ENCODE data around the gene SLC25A33.
A peak's percentile ranks its signal among the peaks of the same experiment; 100 is the strongest.
"Not testable (repeated sequence)": the region's sequence is repeated elsewhere in the genome, so short reads cannot be mapped to it uniquely, and the experiment has no call there.

The SLC25A33 gene

DNA sequence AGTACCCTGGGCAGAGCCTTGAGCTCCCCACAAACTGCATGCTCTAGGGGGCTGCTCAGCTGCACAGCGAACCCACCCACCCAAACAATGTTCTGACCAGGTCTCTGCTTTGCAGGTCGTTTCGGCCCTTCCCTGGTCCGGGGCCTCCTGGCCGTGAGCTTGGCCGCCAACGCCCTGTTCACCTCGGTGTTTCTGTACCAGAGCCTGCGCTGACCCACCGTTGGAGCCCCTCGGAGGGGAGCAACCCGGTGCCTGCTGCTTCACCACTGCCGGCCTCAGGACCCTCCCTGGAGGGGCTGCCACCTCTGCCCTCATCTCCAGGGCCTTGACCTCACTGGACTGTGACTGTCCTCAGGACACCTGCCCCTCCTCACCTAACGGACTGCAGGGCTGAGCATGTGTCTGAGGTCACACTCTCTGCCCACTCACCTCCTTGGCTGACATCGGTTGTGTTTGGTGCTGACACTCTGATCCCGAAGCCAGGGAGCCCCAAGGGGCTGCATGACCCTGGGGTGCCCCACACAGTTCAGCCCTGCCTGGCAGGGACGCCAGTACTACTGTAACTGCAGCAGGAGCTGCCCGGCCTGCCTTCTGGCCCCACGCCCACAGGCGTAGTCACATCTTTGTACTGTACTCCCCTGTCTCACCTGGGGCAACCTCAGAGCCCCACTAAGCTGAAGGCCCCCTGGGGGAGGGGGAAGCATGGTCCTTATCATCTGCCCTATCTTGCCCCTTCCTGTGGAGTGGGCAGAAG lies 73.8 kb downstream of the SLC25A33 start:
- no peak for DNase-seq (ENCODE audit: low spot score in 2 of 2)
- H3K27ac Mint-ChIP-seq (ENCODE audit: low read depth), result no peak overlapping the region
- ATAC-seq (replicated peaks; ENCODE audit: extremely low read depth, poor library complexity, severe bottlenecking), result no peak
- H3K4me3 Mint-ChIP-seq, result no peak overlapping the region
- H3K4me1 Mint-ChIP-seq, result no peaks in the 10 kb centered on the region
- H3K36me3 Mint-ChIP-seq (ENCODE audit: insufficient read depth), result peaks cover 5% of the 10 kb centered on the region
- H3K27me3 Mint-ChIP-seq, result no peaks in the 10 kb centered on the region
- no peaks in the 10 kb centered on the region for H3K9me3 Mint-ChIP-seq

DNA sequence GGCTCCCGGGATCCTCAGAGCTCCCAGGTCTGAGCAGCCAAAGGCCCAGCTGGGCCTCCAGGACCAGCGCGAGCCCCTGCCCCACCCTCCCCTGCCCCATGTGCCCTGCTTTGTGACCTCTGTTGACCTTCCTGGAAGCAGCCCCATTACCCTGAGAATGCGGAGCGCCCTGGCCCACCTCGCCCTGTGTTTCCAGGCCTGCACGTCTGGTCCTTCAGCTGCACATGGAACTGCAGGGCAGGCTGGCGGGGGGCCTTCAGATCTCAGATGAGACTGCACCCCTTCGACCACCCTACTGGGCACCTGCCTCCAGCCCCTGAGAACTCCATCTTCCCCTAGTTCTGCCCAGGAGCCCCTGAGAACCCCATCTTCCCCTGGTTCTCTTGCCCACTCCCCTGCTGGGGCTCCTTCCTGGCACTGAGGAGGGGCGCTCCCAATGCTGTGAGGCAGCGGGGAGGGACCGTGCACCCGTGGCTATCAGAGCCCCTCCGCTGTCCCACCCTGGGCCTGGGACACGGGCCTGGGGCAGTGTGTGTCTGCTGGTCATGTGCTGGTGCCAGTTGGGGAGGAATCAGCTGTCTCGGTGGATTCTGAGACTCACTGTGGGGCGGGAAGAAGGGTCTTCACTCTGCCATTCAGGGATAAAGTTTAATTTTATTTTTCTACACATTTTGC lies 74.5 kb downstream of the SLC25A33 start:
- H3K4me3 Mint-ChIP-seq, result no peak overlapping the region
- H3K9me3 Mint-ChIP-seq, result no peaks in the 10 kb centered on the region
- H3K27ac Mint-ChIP-seq (ENCODE audit: low read depth), result no peak overlapping the region
- peaks cover 5% of the 10 kb centered on the region for H3K36me3 Mint-ChIP-seq (ENCODE audit: insufficient read depth)
- no peak for ATAC-seq (replicated peaks; ENCODE audit: extremely low read depth, poor library complexity, severe bottlenecking)
- no peaks in the 10 kb centered on the region for H3K4me1 Mint-ChIP-seq
- peaks cover 4% of the 10 kb centered on the region for H3K27me3 Mint-ChIP-seq
- no peak for DNase-seq (ENCODE audit: low spot score in 2 of 2)

DNA sequence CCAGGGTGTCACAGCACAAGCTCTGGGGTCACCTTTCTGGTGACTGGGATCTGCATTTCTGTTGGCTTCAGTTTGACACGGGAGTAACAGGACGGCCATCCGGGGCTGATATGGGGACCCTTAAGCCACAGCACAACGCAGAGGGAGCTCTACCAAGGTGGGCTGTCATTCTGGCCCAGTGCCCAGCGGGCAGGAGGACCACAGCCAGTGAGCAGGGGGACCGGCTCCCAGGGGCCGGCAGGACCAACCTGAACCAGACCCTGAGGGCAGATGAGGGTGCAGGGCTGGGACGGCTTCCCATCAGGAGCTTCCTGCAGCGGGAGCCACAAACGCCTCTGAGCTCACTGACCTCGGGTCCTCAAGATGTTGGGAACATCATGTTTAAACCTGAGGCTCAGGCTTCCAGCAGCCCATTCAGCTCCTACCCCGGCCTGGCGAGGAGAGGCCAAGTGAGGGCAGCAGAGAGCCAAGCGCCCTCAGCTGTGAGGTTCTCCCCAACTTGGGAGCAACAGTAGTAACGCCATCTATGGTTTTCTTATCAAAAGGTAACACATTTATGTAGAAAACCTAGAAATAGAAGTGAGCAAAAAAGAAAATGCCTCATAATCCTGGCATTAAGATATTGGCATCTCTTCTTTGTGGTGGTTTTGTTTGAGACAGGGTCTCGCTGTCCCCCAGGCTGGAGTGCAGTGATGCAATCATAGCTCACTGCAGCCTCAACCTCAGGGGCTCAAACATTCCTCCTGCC lies 76.2 kb downstream of the SLC25A33 start:
- Mint-ChIP-seq H3K27me3 (peaks cover 12% of the 10 kb centered on the region), H3K36me3 (ENCODE audit: insufficient read depth) (peaks cover 4% of the 10 kb centered on the region), H3K4me1 (no peaks in the 10 kb centered on the region), H3K27ac (ENCODE audit: low read depth) (no peak overlapping the region), H3K9me3 (no peaks in the 10 kb centered on the region), H3K4me3 (no peak overlapping the region)
- ATAC-seq (replicated peaks; ENCODE audit: extremely low read depth, poor library complexity, severe bottlenecking) (no peak), DNase-seq (ENCODE audit: low spot score in 2 of 2) (no peak)

DNA sequence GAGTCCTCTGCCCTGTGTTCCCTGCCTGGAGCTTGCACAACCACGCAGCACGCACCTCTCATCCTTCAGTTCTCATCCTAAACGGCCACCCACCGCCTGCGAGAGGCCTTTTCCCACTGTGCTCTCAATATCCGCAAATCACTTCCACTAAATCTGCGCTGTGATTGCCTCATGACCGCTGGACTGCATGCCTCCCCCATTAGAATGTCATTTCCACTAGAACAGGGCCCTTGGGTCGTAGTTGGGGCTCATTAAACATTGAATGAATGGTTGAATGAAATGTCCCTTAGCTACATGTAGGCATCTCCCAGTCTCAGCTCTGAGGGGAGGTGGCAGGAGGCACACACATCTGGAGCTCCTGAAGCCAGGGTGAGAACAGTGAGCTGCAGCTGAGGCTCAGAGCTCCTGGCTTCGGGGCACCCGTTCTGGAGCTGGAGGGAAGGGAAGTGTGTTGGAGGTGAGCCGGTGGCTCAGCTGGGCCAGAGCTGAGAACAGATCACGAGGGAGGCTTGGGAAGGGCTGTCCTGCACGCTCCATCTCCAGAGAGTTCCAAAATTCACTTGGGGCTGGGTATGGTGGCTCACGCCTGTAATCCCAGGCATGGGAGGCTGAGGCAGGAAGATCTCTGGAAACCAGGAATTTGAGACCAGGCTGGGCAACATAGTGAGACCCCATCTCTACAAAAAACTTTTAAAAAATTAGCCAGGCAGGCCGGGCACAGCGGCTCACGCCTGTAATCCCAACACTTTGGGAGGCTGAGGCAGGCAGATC lies 79.8 kb downstream of the SLC25A33 start:
- Mint-ChIP-seq H3K27me3 (peaks cover 12% of the 10 kb centered on the region), H3K36me3 (ENCODE audit: insufficient read depth) (no peaks in the 10 kb centered on the region), H3K9me3 (no peaks in the 10 kb centered on the region), H3K4me3 (no peak overlapping the region), H3K27ac (ENCODE audit: low read depth) (no peak overlapping the region), H3K4me1 (no peaks in the 10 kb centered on the region)
- ATAC-seq (replicated peaks; ENCODE audit: extremely low read depth, poor library complexity, severe bottlenecking) (no peak), DNase-seq (ENCODE audit: low spot score in 2 of 2) (no peak)

DNA sequence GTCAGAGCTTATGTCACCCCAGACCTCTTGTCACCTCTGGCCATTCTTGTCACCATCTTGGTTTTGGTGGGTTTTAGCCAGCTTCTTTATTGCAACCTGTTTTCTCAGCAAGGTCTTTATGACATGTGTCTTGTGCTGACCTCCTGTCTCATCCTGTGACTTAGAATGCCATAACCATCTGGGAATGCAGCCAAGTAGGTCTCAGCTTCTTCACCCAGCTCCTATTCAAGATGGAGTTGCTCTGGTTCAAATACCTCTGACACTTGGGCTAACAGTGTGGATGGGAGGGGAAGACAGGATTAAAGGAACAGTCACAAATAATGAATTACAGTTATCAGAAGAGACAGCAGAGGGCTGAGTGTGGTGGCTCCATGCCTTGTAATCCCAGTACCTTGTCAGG lies 81.8 kb downstream of the SLC25A33 start:
- Mint-ChIP-seq H3K27ac (ENCODE audit: low read depth) (no peak overlapping the region), H3K36me3 (ENCODE audit: insufficient read depth) (no peaks in the 10 kb centered on the region), H3K27me3 (peaks cover 12% of the 10 kb centered on the region), H3K4me3 (no peak overlapping the region), H3K9me3 (no peaks in the 10 kb centered on the region), H3K4me1 (peaks cover 4% of the 10 kb centered on the region)
- ATAC-seq (replicated peaks; ENCODE audit: extremely low read depth, poor library complexity, severe bottlenecking), result no peak
- no peak for DNase-seq (ENCODE audit: low spot score in 2 of 2)

DNA sequence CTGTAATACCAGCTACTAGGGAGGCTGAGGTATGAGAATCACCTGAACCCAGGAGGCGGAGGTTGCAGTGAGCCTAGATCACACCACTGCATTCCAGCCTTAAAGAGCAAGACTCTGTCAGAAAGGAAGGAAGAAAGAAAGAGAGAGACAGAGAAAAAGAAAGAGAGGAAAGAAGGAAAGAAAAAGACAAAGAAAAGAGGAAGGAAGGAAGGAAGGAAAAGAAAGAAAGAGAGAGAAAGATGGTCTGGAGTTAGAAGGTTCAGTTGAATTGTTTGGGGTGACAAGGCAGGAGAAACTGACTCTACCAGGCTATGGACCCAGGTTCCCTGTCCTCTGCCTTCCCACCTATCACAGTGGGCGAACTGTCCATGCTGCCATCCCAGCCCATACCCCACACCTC lies 84.8 kb downstream of the SLC25A33 start:
- DNase-seq (ENCODE audit: low spot score in 2 of 2) (no peak), ATAC-seq (replicated peaks; ENCODE audit: extremely low read depth, poor library complexity, severe bottlenecking) (no peak)
- Mint-ChIP-seq H3K36me3 (ENCODE audit: insufficient read depth) (peaks cover 9% of the 10 kb centered on the region), H3K27ac (ENCODE audit: low read depth) (no peak overlapping the region), H3K9me3 (no peaks in the 10 kb centered on the region), H3K27me3 (peaks cover 5% of the 10 kb centered on the region), H3K4me1 (peaks cover 28% of the 10 kb centered on the region), H3K4me3 (no peak overlapping the region)

DNA sequence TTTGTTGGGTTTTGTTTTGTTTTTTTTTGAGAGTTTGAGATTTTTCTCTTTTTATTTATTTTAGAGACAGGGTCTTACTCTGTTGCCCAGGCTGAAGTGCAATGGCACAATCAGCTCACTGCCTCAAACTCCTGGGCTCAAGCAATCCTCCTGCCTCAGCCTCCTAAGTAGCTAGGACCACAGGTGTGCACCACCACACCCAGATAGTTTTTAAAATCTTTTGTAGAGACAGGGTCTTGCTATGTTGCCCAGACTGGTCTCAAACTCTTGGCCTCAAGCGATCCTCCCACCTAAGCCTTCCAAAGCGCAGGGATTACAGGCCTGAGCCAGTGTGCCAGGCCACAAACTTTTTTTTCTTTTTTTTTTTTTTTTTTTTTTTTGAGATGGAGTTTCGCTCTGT lies 85.8 kb downstream of the SLC25A33 start:
- not testable (repeated sequence) for H3K27ac Mint-ChIP-seq (ENCODE audit: low read depth); H3K9me3 Mint-ChIP-seq; H3K27me3 Mint-ChIP-seq; H3K4me3 Mint-ChIP-seq; ATAC-seq (replicated peaks; ENCODE audit: extremely low read depth, poor library complexity, severe bottlenecking); DNase-seq (ENCODE audit: low spot score in 2 of 2)
- Mint-ChIP-seq H3K36me3 (ENCODE audit: insufficient read depth) (peaks cover 13% of the 10 kb centered on the region), H3K4me1 (peaks cover 37% of the 10 kb centered on the region)

DNA sequence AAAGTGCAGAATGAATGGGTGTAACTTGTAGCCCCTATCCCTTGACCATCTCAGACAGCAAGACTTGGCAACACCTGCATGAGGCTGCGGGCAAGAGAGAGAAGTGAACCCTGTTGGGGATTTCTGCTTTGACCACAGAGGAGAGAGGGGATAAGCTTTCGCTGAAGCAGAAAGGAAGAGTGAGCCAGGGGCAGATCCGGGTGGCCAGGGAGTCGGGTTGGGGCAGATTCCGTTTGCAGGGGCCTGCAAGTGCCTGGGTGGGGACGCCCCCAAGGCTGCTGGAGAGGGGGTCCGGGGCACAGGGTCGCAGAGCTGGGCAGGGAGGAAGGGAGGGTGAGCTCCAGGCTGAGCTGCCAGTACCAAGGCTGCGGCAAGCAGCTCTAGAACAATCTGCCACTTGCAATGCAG lies 86.9 kb downstream of the SLC25A33 start:
- DNase-seq (ENCODE audit: low spot score in 2 of 2) (no peak), ATAC-seq (replicated peaks; ENCODE audit: extremely low read depth, poor library complexity, severe bottlenecking) (no peak)
- no peaks in the 10 kb centered on the region for H3K9me3 Mint-ChIP-seq
- H3K4me3 Mint-ChIP-seq, result peak overlapping the region; percentile 87
- peaks cover 49% of the 10 kb centered on the region for H3K4me1 Mint-ChIP-seq
- H3K27me3 Mint-ChIP-seq, result no peaks in the 10 kb centered on the region
- H3K36me3 Mint-ChIP-seq (ENCODE audit: insufficient read depth), result peaks cover 19% of the 10 kb centered on the region
- H3K27ac Mint-ChIP-seq (ENCODE audit: low read depth), result peak overlapping the region; percentile 94

DNA sequence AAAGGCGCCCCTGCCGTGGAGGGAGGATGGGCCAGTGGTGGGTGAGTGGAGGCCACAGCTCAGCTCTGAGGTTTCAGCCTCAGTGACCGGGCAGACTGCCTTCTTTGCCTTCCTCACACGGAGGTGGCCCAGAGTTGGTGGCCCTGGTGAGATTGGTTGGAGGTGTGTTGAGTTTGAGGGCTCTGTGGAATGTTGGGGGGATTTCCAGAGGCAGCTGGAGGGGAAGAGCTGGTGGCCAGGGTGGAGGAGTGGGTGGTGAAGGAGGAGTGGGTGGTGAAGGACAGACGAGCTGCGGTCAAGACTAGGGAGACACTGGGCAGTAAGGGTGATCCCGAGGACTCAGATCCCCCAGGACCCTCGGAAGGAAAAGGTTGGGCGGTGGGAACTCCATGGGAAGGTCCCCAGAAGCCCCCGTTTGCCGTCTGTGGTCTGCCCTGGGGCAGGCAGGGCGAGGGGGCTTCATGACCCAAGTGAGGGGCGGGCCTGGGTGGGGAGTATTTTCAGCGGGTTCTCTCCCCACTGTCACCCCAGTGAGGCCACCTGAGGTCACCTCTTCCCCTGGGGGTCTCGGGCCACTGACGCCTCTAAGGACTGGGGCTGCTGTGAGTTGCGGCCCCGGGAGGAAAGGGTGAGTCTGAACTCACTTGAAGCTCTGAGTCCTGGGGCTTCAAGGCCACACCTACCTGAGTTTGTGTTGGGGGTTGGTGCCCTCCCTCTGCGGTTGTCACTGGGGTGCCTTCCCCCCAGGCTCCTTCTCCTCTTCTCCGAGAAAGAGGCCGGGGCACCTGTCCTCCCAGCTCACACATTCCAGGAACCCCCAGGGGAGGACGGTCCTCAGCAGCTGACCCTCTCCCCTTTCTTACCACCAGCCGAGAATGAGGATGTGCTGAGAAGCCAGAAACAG lies 89.5 kb downstream of the SLC25A33 start:
- no peaks in the 10 kb centered on the region for H3K27me3 Mint-ChIP-seq
- H3K4me3 Mint-ChIP-seq, result peak overlapping the region; percentile 87
- H3K27ac Mint-ChIP-seq (ENCODE audit: low read depth), result peak overlapping the region; percentile 94
- no peaks in the 10 kb centered on the region for H3K9me3 Mint-ChIP-seq
- DNase-seq (ENCODE audit: low spot score in 2 of 2) (peak; percentile 42 to 49), ATAC-seq (replicated peaks; ENCODE audit: extremely low read depth, poor library complexity, severe bottlenecking) (peak; percentile 48)
- H3K36me3 Mint-ChIP-seq (ENCODE audit: insufficient read depth), result peaks cover 28% of the 10 kb centered on the region
- H3K4me1 Mint-ChIP-seq, result peaks cover 61% of the 10 kb centered on the region

DNA sequence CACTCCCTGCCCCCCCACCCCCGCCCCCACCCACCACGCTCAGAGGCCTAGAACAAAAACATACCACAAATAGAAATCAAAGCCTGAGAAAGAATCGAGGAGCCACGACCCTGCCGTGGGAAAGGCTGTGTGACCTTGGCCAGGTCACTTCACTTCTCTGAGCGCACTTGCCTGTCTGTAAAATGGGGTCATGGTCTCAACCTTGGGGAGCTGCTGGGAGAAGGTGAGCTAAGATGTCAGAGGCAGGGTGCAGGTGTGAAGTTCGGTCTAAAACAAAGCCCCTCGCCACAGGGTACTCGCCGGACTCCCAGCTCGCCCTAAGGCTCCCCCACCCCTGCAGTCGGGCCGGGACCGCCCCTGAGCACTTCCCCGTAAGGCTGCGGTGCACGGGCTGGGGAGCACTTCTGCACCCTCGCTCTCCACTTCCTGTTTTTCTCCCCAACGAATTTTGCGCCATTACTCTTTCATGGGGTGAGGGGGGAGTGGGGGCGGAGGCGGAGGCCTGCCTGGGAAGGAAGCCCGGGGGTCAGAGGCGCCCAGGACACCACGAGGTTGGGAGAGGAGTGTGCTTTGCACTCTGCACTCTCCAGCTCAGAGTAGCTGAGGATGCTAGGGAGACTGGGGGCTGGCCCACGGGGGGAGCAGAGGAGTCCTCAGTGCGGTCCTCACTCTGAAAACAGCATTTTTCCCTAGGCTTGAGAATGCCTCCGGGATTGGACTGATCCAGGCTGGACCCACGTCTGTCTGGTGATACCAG lies 90.4 kb downstream of the SLC25A33 start:
- ATAC-seq (replicated peaks; ENCODE audit: extremely low read depth, poor library complexity, severe bottlenecking) (peak; percentile 55), DNase-seq (ENCODE audit: low spot score in 2 of 2) (peak; percentile 45 to 61)
- Mint-ChIP-seq H3K4me1 (peaks cover 61% of the 10 kb centered on the region), H3K27ac (ENCODE audit: low read depth) (peak overlapping the region; percentile 94), H3K4me3 (peak overlapping the region; percentile 87), H3K9me3 (no peaks in the 10 kb centered on the region), H3K36me3 (ENCODE audit: insufficient read depth) (peaks cover 29% of the 10 kb centered on the region), H3K27me3 (no peaks in the 10 kb centered on the region)
